Dermis microvascular lymphatic vessel endothelial cell (primary cell): ENCODE measurements around the gene SBF2. TPM values are rescaled to one million over a fixed set of nuclear protein-coding genes. Genes with fewer than 3 reads are reported as not detected.
"Not testable (repeated sequence)": the region's sequence is repeated elsewhere in the genome, so short reads cannot be mapped to it uniquely, and the experiment has no call there.

Experiments
- DNase-seq, 2 donors: peaks; one replicate each; pipeline versions ENCODE4 v3.0.0 to v3.0.0-alpha.2; 2010; ENCODE audit warnings: low read depth in 2 of 2
- total RNA-seq: library from RNA; depleted of rRNA; stranded (reverse); fragments of >200 nt; gene quantifications from 2 replicates; pipeline ENCODE4 v1.2.1, GENCODE V29; 2014

Gene SBF2
- total RNA-seq, 1 donor from 2014 or later = 31.7 TPM

DNA sequence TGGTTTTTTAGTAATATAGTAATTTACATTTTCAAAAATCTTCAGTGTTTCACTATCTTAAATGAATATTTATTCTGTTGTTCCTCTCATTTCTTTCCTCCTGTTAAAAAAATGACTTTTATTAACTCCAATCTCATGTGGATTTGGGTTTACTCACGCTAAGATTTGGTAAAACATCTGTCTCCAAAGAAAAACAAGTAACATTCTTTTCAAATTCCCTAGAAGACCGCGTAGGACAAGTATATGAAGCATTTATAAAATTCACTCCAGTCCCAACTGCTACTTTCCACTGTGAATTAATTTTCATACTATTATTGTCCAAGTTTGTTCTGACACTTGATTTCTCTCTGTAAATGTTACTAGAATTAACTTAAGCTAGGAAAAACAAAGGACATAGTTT, 26.2 kb downstream of the SBF2 start:
- no peak for DNase-seq

- no peak for DNase-seq
Observed at GRCh38 chr11:10265936-10266335, 28.1 kb downstream of the SBF2 start.

DNA sequence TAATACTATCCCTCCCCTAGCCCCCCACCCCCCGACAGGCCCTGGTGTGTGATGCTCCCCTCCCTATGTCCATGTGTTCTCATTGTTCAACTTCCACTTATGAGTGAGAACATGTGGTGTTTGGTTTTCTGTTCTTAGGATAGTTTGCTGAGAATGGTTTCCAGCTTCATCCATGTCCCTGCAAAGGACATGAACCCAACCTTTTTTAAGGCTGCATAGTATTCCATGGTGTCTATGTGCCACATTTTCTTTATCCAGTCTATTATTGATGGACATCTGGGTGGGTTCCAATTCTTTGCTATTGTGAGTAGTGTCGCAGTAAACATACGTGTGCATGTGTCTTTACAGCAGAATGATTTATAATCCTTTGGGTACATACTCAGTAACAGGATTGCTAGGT, 29.3 kb downstream of the SBF2 start:
- not testable (repeated sequence) for DNase-seq

- DNase-seq = no peak
Observed at GRCh38 chr11:10263929-10264328, 30.1 kb downstream of the SBF2 start.

DNA sequence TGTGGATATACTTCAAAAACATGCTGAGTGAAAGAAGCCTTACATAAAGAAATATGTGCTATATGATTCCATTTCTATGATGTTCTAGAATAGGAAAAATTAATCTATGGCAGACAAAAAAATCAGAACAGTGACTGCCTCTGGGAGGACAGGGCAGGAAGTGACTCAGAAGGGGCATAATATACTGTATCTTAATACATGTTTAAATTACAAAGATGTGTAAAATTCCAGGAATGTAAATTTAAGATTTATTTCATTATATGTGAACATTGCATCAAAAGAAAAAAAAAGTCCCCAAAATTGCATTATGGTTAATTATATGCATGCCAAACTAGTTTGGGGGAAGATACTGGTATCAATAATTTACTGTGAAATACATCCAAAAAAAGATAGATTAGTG, 32.2 kb downstream of the SBF2 start:
- DNase-seq = peak in 1 of 2 donors; percentile 23

DNA sequence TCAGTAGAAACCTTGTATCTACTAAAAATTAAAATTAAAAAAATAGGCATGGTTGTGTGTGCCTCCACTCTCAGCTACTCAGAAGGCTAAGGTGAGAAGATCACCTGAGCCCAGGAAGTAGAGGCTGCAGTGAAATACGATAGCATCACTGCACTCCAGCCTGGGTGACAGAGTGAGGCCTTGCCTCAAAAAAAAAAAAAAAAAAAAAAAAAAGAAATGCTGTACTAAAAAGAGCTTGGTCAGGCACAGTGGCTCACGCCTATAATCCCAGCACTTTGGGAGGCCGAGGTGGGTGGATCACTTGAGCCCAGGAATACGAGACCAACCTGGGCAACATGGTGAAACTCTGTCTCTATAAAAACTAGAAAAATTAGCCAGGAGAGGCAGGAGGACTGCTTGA, 36.5 kb downstream of the SBF2 start:
- DNase-seq = no peak

DNA sequence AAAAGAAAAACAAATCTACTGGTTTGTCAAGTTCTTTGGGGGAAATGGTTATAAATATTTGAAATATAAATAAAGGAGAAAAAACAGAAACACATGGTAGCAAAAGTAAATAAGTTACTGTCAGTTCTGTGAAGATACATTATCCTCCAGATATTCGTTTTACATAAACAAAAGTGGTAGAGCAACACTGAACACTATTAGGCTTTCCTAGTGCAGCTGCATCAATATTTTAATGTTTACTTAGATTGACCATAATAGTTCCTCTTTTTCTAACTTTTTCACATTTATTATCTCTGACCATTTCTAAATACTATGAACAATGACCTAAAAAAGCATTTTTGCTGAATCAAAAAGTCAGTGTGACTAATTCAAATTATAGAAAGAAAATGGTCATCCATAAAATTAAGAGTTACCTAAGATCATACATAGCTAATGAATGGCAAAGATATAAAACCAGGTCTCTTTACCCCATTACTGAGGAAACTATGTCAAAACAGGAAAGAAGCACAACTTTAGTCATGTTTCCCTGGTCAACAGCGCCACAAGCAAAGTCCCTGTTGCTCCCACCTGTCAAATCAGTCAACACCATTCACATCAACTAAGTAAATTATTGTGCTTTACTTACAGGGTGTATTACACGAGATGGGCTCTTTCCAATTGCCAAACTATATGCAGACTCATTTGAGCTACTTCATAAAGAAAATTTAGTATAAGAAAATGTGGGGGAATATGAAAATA, 38.5 kb downstream of the SBF2 start:
- peak; percentile 83 to 85 for DNase-seq

GRCh38 chr11:10249448-10250131, 44.4 kb downstream of the SBF2 start:
- not testable (repeated sequence) for DNase-seq

DNA sequence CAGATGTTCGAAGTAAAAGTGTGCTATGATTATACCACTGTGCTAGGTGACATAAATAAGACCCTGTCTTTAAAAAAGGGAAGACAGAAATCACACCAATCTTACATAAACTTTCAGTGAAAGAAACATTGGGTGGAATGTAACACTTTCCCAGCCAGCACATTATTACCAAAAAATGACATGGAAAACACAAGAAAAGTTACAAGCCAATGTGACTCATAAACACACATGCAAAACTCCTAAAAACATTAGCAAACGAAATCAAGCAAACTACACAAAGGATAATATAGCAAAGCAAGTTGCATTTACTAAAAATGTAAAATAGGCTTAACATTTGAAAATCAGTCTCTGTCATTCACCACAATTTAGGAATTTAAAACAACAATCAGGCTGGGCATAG, 47.0 kb downstream of the SBF2 start:
- DNase-seq = no peak

- no peak for DNase-seq
Observed at GRCh38 chr11:10243896-10244575, 50.0 kb downstream of the SBF2 start.

- DNase-seq = no peak
Observed at GRCh38 chr11:10236840-10237239, 57.2 kb downstream of the SBF2 start.

DNA sequence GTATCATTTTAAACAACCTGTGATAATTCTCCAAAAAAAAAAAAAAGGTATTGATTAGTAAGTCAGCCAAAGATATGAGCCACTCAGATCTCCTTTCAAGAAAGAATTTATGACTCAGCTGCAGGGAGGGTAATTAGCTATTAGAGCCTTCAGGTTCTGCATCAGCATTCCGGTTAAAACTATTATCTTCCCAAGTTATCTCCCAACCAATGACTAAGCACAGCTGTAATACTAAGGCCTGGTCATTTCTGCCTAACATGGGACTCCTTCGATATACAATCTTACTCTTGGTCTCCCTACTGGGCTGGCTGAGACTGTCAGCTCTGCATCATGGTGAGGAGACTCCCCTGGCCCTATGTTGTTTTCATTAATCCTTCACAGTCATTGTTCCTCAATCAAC, 60.4 kb downstream of the SBF2 start:
- peak in 1 of 2 donors; percentile 21 for DNase-seq

DNA sequence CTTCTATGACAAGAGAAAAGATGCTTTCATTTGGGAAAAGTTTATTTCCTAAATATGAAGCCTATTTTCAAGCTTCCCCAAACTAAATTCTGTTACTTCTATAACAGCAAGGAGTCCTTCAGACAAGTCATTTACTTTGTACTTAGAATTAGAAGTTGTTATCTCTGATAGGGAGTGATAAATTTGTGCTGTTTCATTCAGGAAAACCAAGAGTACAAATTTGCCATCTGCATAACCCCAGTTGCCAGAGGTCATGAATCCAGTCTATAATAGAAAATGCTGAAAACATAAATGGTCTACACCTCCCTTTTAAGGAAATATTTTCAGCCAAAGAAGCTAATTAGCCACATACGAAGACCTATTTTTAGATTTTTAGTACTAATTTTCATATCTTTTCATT, 61.3 kb downstream of the SBF2 start:
- no peak for DNase-seq

DNA sequence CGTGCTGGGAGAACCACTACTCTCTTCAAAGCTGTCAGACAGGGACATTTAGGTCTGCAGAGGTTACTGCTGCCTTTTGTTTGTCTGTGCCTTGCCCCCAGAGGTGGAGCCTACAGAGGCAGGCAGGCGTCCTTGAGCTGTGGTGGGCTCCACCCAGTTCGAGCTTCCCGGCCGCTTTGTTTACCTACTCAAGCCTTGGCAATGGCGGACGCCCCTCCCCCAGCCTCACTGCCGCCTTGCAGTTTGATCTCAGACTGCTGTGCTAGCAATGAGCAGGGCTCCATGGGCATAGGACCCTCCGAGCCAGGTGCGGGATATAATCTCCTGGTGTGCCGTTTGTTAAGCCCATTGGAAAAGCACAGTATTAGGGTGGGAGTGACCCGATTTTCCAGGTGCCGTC, 62.2 kb downstream of the SBF2 start:
- DNase-seq = not testable (repeated sequence)

DNA sequence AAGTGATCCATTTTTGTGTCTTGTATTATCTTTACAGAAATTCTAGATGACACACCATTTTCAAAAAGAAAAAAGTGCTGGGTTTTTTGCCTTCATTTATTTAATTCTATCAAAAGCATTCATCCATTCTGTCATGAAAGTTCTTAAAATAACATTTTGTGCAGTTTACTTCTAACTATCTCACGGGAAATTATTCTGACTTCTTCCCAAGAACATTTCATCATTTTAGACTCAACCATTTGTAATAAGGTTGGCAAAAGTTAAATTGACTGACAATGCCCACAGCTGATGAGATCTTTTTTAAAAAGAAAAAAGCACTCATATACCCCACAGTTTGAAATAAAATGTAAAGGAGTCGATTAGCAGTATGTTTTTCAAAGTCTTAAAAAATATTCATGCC, 68.5 kb downstream of the SBF2 start:
- DNase-seq = no peak

GRCh38 chr11:10222399-10222798, 71.6 kb downstream of the SBF2 start:
- no peak for DNase-seq

- no peak for DNase-seq
Observed at GRCh38 chr11:10221342-10221741, 72.7 kb downstream of the SBF2 start.

DNA sequence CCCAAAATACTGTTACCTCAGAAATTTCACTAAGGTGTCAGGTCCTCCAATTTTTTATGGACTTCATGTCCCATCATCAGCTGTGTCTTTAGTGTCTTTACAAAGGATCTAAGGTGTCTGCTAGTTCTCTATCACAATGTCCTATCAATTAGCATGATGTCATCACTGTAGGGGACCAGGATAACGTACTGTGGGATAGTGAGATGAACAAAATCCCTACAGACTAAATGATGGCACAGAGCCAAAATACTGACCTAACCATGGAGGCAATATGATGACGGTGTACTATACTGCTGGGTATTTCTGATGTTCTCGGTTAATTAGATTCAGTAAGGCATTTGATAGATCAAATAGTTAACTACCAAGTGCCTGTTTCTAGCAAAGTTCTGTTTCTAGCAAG, 82.5 kb downstream of the SBF2 start:
- DNase-seq = no peak

GRCh38 chr11:10209326-10209725, 84.7 kb downstream of the SBF2 start:
- no peak for DNase-seq

GRCh38 chr11:10208131-10208575, 85.9 kb downstream of the SBF2 start:
- DNase-seq = peak; percentile 61 to 65

DNA sequence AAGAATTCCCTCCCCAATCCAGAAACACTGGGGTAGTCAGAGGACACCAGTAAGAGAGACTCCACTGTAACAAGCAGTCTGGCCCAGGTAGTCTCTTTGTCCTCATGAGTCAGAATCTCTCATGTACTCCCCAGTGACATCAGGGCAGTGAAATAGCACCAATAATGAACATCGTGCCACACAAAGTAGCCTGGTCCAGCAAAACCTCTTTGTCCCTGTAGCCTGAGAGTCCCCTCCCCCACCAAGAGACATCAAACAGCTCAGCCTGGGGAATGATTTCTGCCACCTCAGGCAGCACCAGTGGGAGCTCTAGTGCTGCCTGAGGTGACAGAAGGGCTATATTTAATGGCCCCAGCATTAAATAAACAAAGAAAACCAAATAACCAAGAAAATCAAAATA, 88.1 kb downstream of the SBF2 start:
- DNase-seq = no peak

- no peak for DNase-seq
Observed at GRCh38 chr11:10204021-10204420, 90.0 kb downstream of the SBF2 start.

DNA sequence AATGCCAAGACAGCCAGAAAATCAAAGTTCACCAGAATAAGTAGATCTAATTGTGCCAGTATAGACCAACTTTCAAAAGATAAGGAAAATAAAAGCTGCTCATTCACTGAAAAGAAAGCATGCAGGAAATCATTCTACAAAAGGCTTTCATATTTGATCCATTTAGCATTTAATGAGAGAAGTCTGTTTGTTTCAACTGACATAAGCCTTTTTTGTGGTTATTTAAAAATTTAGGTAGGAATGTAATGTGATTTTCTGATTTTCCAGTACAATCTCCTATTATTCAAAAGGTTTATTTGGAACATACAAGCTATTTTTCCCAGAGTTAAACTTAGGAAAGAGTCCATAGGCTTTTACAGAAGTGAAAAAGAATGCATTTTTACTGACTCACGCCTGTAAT, 92.7 kb downstream of the SBF2 start:
- no peak for DNase-seq
